GM12878 (cell line): ENCODE data around the gene DNAJB6. TPM values are rescaled to one million over a fixed set of nuclear protein-coding genes. Genes with fewer than 3 reads are reported as not detected.
A peak's percentile ranks its signal among the peaks of the same experiment; 100 is the strongest.

Experiments used
- ATAC-seq: fragments of 200-7000 bp; cut with Tn5 transposase; 3 replicates; pipeline ENCODE4 v1.9.1; 2020; ENCODE audit warnings: mild to moderate bottlenecking, moderate library complexity
- BruUV-seq: library from RNA; stranded (reverse); fragments of 400-500 nt; replicated peaks from 2 replicates; lab custom pipeline; 2021; lab: Mats Ljungman, UMichigan
- CTCF ChIA-PET: fragments of 300-600 bp; sonication (Branson Sonifier 250); formaldehyde crosslinking; extraction: SDS; loops from one replicate; lab custom pipeline; 2021; ENCODE audit warnings: inconsistent platforms; lab: Yijun Ruan, JAX
- POLR2A ChIA-PET: fragments of 350-600 bp; formaldehyde crosslinking; extraction: SDS; loops from one replicate; lab custom pipeline; 2021; ENCODE audit warnings: inconsistent platforms; lab: Charles Lee
- RAD21 ChIA-PET: fragments of 300-600 bp; sonication (Branson Sonifier 250); formaldehyde crosslinking; loops from one replicate; lab custom pipeline; 2023; ENCODE audit warnings: antibody characterized with exemption; ENCODE audit not compliant: unreplicated experiment; lab: Charles Lee
- SMC1A ChIA-PET: fragments of 300-600 bp; sonication (Branson Sonifier 250); formaldehyde crosslinking; loops from one replicate; lab custom pipeline; 2023; ENCODE audit not compliant: unreplicated experiment, uncharacterized antibody; lab: Charles Lee
- DNase-seq: peaks from one replicate; pipeline ENCODE4 v3.0.0-alpha.2; 2011; ENCODE audit warnings: low read depth, low spot score
- FAIRE-seq: peaks from 3 replicates; lab custom pipeline; 2011; peaks lifted over from hg19 to GRCh38; lab: Jason Lieb, UNC
- H2AFZ ChIP-seq: 2 replicates; pipeline ENCODE4 v1.6.0; 2011; ENCODE audit warnings: low read depth, low read length, control low read depth; ENCODE audit not compliant: control insufficient read depth
- H3K27ac ChIP-seq: 2 replicates; pipeline ENCODE4 v1.5.1; 2011; ENCODE audit warnings: control low read depth; ENCODE audit not compliant: control insufficient read depth, insufficient read depth
- H3K27me3 ChIP-seq, 2 experiments: replicated peaks in 1 of 2; 2 replicates each; pipeline versions ENCODE4 v1.6.0 to v1.6.1; 2011; ENCODE audit warnings: low read length in 1 of 2; ENCODE audit not compliant: control insufficient read depth in 2 of 2, insufficient read depth in 2 of 2
- H3K36me3 ChIP-seq, 2 experiments: 2 replicates each; pipeline ENCODE4 v1.5.1; 2011; ENCODE audit warnings: low read length in 1 of 2; ENCODE audit not compliant: control insufficient read depth in 2 of 2, insufficient read depth in 2 of 2
- H3K4me1 ChIP-seq: 2 replicates; pipeline ENCODE4 v1.6.1; 2011; ENCODE audit warnings: mild to moderate bottlenecking, low read length, moderate library complexity, mixed read lengths; ENCODE audit not compliant: control insufficient read depth, insufficient read depth
- H3K4me2 ChIP-seq: 2 replicates; pipeline ENCODE4 v1.6.0; 2011; ENCODE audit warnings: control low read depth; ENCODE audit not compliant: control insufficient read depth, insufficient read depth
- H3K4me3 ChIP-seq: fragments of 200-600 bp; sonication (generic); 2 replicates; pipeline ENCODE4 v1.5.1; 2016
- H3K79me2 ChIP-seq: 2 replicates; pipeline ENCODE4 v1.6.0; 2011; ENCODE audit warnings: low read length; ENCODE audit not compliant: control insufficient read depth, insufficient read depth
- H3K9ac ChIP-seq: 2 replicates; pipeline ENCODE4 v1.8.0; 2011; ENCODE audit warnings: low read length, control low read depth, mixed read lengths; ENCODE audit not compliant: control insufficient read depth, insufficient read depth
- H3K9me3 ChIP-seq: replicated peaks from 3 replicates; pipeline ENCODE4 v1.5.1; 2011; ENCODE audit warnings: mild to moderate bottlenecking, low read length; ENCODE audit not compliant: control insufficient read depth, insufficient read depth
- H4K20me1 ChIP-seq: 2 replicates; pipeline ENCODE4 v1.6.0; 2011; ENCODE audit not compliant: control insufficient read depth, insufficient read depth
- GATAD2B ChIP-seq: fragments of 450-650 bp; conservative IDR thresholded peaks from 2 replicates; pipeline ENCODE4 v1.6.1; 2017; ENCODE audit warnings: low read depth, mild to moderate bottlenecking, moderate library complexity
- MEF2A ChIP-seq: IDR thresholded peaks from 2 replicates; pipeline ENCODE4 v1.6.1; 2011; ENCODE audit warnings: low read depth, mild to moderate bottlenecking, low read length, moderate library complexity; ENCODE audit not compliant: insufficient read depth
- NFIC ChIP-seq: IDR thresholded peaks from 2 replicates; pipeline ENCODE4 v1.6.1; 2012; ENCODE audit warnings: low read depth, mild to moderate bottlenecking, inconsistent platforms, low read length, moderate library complexity
- NFYA ChIP-seq: IDR thresholded peaks from 2 replicates; pipeline ENCODE4 v1.6.1; 2011; ENCODE audit warnings: low read depth, mild to moderate bottlenecking, low read length, improper control_type of control experiment, borderline replicate concordance
- NR2C2 ChIP-seq: IDR thresholded peaks from 2 replicates; pipeline ENCODE4 v1.6.1; 2011; ENCODE audit warnings: borderline replicate concordance, low read depth; ENCODE audit not compliant: control insufficient read depth, insufficient read length
- NRF1 ChIP-seq: conservative IDR thresholded peaks from 2 replicates; pipeline ENCODE4 v1.6.1; 2011; ENCODE audit warnings: mild to moderate bottlenecking, low read depth, low read length, improper control_type of control experiment
- RAD51 ChIP-seq: fragments of 450-650 bp; IDR thresholded peaks from 2 replicates; pipeline ENCODE4 v1.6.1; 2016; ENCODE audit warnings: moderate library complexity, mild to moderate bottlenecking, inconsistent platforms
- RCOR1 ChIP-seq: conservative IDR thresholded peaks from 2 replicates; pipeline ENCODE4 v1.6.1; 2012; ENCODE audit warnings: low read depth, low read length, improper control_type of control experiment
- SIN3A ChIP-seq: IDR thresholded peaks from 2 replicates; pipeline ENCODE4 v1.6.1; 2012; ENCODE audit warnings: low read depth, low read length, improper control_type of control experiment
- SMAD1 ChIP-seq: fragments of 450-650 bp; IDR thresholded peaks from 2 replicates; pipeline ENCODE4 v1.6.1; 2018; ENCODE audit warnings: mild to moderate bottlenecking, low read depth; ENCODE audit not compliant: partially characterized antibody
- SMC3 ChIP-seq: IDR thresholded peaks from 2 replicates; pipeline ENCODE4 v1.6.1; 2011; ENCODE audit warnings: low read length, improper control_type of control experiment, borderline replicate concordance
- SPI1 ChIP-seq: IDR thresholded peaks from 2 replicates; pipeline ENCODE4 v1.6.1; 2011; ENCODE audit warnings: low read depth, mild to moderate bottlenecking, low read length, moderate library complexity, borderline replicate concordance; ENCODE audit not compliant: insufficient read depth
- SUPT20H ChIP-seq: IDR thresholded peaks from 2 replicates; pipeline ENCODE4 v1.6.1; 2011; ENCODE audit warnings: low read depth, mild to moderate bottlenecking, low read length, moderate library complexity, borderline replicate concordance; ENCODE audit not compliant: control insufficient read depth
- ZNF622 ChIP-seq: fragments of 450-650 bp; IDR thresholded peaks from 2 replicates; pipeline ENCODE4 v1.6.1; 2017; ENCODE audit warnings: mild to moderate bottlenecking, inconsistent platforms
- ZSCAN29 ChIP-seq: fragments of 450-650 bp; IDR thresholded peaks from 2 replicates; pipeline ENCODE4 v1.6.1; 2017; ENCODE audit warnings: mild to moderate bottlenecking, moderate library complexity
- WGBS: methylation state at CpG from one replicate; pipeline ENCODE4 v1.1.6; 2016; ENCODE audit warnings: low lambda C conversion rate; ENCODE audit not compliant: insufficient replicate concordance, insufficient coverage; ENCODE audit errors: missing lambda C conversion rate; 5-methylcytosine and 5-hydroxymethylcytosine counted together
- in situ Hi-C: fragments of 300-500 bp; cut with MboI; formaldehyde crosslinking; loops from 9 replicates; pipeline ENCODE4 v1.14.3; 2018; ENCODE audit warnings: mixed read lengths
- intact Hi-C: fragments of 100-400 bp; cut with micrococcal nuclease; formaldehyde crosslinking; loops from one replicate; pipeline ENCODE4 v1.14.2; 2022; ENCODE audit not compliant: unreplicated experiment
- polyA plus RNA-seq, 11 experiments: library from polyadenylated mRNA; depleted of rRNA in 4 of 11; unstranded in 6 of 11; stranded (reverse) in 5 of 11; fragments of >200 nt; fragmentation: Nextera tagmentation in 4 of 11; fragmentation: Illumina TruSeq in 1 of 11; extraction: Ambion mirVana in 4 of 11; extraction: Trizol in 1 of 11; gene quantifications; 1 replicate in 1 of 11; 2 replicates in 10 of 11; pipeline versions ENCODE4 v1.2.1 to v1.2.3, GENCODE V29; 2011 to 2016; ENCODE audit warnings: inconsistent platforms in 2 of 11, missing spikeins in 2 of 11, low read depth in 1 of 11
- total RNA-seq, 4 experiments: library from RNA; depleted of rRNA in 3 of 4; stranded (reverse); fragments of >200 nt in 3 of 4; fragmentation: Illumina TruSeq in 1 of 4; extraction: Trizol in 1 of 4; gene quantifications; 2 replicates each; pipeline versions ENCODE4 v1.2.1 to v1.2.3, GENCODE V29; 2013 to 2021
- TF ChIP-seq, protein P1 (sequence below): IDR thresholded peaks from 2 replicates; pipeline ENCODE4 v1.6.1; 2011; ENCODE audit warnings: borderline replicate concordance, low read depth, mild to moderate bottlenecking, moderate library complexity, mixed read lengths, low read length; ENCODE audit not compliant: insufficient read depth; ENCODE audit errors: extremely low read length
- TF ChIP-seq, protein P2 (sequence below), 3 experiments: IDR thresholded peaks in 2 of 3; conservative IDR thresholded peaks in 1 of 3; 2 replicates each; pipeline ENCODE4 v1.5.1; 2011; ENCODE audit warnings: low read depth in 3 of 3, low read length in 3 of 3, mild to moderate bottlenecking in 3 of 3, control low read depth in 2 of 3, moderate library complexity in 2 of 3, inconsistent platforms in 1 of 3, mixed read lengths in 1 of 3; ENCODE audit not compliant: control insufficient read depth in 2 of 3, insufficient read depth in 1 of 3; ENCODE audit errors: extremely low read depth in 1 of 3
- TF ChIP-seq, protein P3 (sequence below): fragments of 450-650 bp; IDR thresholded peaks from 2 replicates; pipeline ENCODE4 v1.6.1; 2017; ENCODE audit warnings: low read depth, mild to moderate bottlenecking, moderate library complexity

Gene DNAJB6
- total and polyA plus RNA-seq, 10 of the 15 experiments (the other 5 are each of a cell fraction or from before 2014, with no cell fraction given): 34.5 to 117 (median 53.1) TPM

DNA sequence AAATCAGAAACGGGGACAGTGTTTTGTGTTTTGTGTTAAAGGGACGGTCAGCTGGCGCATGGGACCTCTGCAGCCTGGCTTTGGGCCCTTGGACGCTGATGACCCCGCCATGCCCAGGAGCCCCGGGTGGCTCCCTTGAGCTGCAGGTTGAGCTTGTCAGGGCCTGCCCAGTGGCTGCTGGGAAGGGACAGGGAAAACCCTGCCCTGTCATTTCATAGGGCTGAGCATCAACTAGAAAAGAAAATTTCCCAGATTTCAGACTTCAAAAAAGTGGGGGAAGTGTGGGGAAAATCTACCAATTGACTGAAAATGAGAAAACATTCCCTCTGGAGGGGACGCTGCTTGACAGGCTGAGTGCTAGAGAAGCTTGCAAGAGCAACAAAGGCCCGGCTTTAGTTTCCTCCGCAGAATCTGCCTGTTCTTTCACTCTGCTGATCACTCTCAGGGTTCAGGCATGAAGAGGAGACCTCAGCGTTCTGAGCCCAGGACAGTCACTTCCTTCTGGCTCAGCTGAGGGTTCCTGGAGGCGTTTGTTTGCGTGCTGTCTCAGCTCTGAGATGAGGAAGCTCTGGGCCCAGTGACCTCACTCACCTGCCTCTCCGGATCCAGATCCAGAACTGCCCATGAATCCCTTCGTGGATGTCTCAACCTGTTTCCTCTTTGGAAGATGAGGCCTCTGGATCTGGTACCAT lies 18.6 kb upstream of the DNAJB6 start (continued):
- TF ChIP-seq SPI1 (peak; percentile 36; the same call in 1 of the 2 replicates), GATAD2B (no peak), SIN3A (no peak), SMC3 (no peak), NFYA (no peak), MEF2A (no peak), NFIC (peak; percentile 47; the same call in 1 of the 2 replicates)

DNA sequence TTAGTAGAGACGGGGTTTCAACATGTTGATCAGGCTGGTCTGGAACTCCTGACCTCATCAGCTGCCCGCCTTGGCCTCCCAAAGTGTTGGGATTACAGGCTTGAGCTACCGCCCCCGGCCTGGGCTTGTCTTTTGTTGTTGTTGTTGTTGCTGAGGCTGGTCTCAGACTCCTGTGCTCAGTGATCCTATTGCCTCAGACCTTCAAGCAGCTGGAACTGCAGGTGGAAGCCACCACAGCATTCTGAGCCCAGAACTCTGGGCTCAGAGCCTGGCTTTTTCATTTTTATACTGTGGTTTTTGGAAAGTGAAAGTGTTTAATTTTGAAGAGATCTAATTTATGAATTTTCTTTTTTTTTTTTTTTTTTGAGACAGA lies 16.2 kb upstream of the DNAJB6 start:
- POLR2A ChIA-PET: no interaction called here
- ATAC-seq (no peak), FAIRE-seq (no peak), DNase-seq (no peak)
- no TSS peak for BruUV-seq
- RAD21 ChIA-PET: no interaction called here
- intact Hi-C loops: no loop called here
- Histone ChIP-seq H3K9me3 (no peaks in the 10 kb centered on the region), H3K27ac (no peak overlapping the region), H3K79me2 (no peaks in the 10 kb centered on the region), H3K9ac (no peak overlapping the region), H3K4me1 (no peaks in the 10 kb centered on the region), H3K36me3 (no peaks in the 10 kb centered on the region), H3K4me2 (no peak overlapping the region), H3K4me3 (no peak overlapping the region), H2AFZ (no peak overlapping the region), H4K20me1 (no peaks in the 10 kb centered on the region), H3K27me3 (no peaks in the 10 kb centered on the region)
- SMC1A ChIA-PET: interaction anchor here (1.7 kb wide), 1 partner anchor 14 kb away, joined by 3 read pairs; no protein-coding TSS in a partner anchor
- in situ Hi-C loops: no loop called here
- 76% methylated on average over 4 of the region's 4 CpGs for WGBS
- CTCF ChIA-PET: interaction anchor here (0.6 kb wide), 1 partner anchor 281 kb away, joined by 3 read pairs; no protein-coding TSS in a partner anchor
- TF ChIP-seq ZNF622 (no peak), RAD51 (no peak), RCOR1 (no peak), NR2C2 (no peak), SUPT20H (no peak), NRF1 (no peak), SMAD1 (no peak), ZSCAN29 (no peak)
- TF ChIP-seq, protein P1, sequence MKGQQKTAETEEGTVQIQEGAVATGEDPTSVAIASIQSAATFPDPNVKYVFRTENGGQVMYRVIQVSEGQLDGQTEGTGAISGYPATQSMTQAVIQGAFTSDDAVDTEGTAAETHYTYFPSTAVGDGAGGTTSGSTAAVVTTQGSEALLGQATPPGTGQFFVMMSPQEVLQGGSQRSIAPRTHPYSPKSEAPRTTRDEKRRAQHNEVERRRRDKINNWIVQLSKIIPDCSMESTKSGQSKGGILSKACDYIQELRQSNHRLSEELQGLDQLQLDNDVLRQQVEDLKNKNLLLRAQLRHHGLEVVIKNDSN: no peak
- TF ChIP-seq, protein P2, sequence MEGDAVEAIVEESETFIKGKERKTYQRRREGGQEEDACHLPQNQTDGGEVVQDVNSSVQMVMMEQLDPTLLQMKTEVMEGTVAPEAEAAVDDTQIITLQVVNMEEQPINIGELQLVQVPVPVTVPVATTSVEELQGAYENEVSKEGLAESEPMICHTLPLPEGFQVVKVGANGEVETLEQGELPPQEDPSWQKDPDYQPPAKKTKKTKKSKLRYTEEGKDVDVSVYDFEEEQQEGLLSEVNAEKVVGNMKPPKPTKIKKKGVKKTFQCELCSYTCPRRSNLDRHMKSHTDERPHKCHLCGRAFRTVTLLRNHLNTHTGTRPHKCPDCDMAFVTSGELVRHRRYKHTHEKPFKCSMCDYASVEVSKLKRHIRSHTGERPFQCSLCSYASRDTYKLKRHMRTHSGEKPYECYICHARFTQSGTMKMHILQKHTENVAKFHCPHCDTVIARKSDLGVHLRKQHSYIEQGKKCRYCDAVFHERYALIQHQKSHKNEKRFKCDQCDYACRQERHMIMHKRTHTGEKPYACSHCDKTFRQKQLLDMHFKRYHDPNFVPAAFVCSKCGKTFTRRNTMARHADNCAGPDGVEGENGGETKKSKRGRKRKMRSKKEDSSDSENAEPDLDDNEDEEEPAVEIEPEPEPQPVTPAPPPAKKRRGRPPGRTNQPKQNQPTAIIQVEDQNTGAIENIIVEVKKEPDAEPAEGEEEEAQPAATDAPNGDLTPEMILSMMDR (IDR thresholded peaks at IDR 0.05 in 2 of 3, conservative IDR thresholded peaks at IDR 0.05 in 1 of 3; ENCODE audit: control insufficient read depth in 2 of 3, extremely low read depth in 1 of 3, insufficient read depth in 1 of 3, low read depth in 3 of 3, low read length in 3 of 3): no peak
- TF ChIP-seq, protein P3, sequence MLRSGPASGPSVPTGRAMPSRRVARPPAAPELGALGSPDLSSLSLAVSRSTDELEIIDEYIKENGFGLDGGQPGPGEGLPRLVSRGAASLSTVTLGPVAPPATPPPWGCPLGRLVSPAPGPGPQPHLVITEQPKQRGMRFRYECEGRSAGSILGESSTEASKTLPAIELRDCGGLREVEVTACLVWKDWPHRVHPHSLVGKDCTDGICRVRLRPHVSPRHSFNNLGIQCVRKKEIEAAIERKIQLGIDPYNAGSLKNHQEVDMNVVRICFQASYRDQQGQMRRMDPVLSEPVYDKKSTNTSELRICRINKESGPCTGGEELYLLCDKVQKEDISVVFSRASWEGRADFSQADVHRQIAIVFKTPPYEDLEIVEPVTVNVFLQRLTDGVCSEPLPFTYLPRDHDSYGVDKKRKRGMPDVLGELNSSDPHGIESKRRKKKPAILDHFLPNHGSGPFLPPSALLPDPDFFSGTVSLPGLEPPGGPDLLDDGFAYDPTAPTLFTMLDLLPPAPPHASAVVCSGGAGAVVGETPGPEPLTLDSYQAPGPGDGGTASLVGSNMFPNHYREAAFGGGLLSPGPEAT: no peak
